Heart left ventricle (tissue), 13 donors: Measurements from ENCODE around the gene ACMSD.

Experiments
- POLR2A ChIP-seq, 2 donors: fragments of 450-650 bp; IDR thresholded peaks; one replicate each; pipeline ENCODE4 v1.6.1; 2017; ENCODE audit warnings: antibody characterized with exemption in 2 of 2, mild to moderate bottlenecking in 2 of 2, moderate library complexity in 2 of 2
- TF ChIP-seq, protein P1 (sequence below), 12 donors: fragments of 200-600 bp; sonication (generic) in 4 of 12; IDR thresholded peaks; one replicate each; pipeline versions ENCODE4 v1.5.0 to v1.8.0; 2018 to 2022; ENCODE audit warnings: antibody characterized with exemption in 12 of 12, mild to moderate bottlenecking in 5 of 12
- donor health status: ischemic (EF 13 %, LVEDD 7.1; RV severe dilation, severe dysfunction).
- donor health status: DM: no; HTN: yes; CAD: no.
- donor health status: DM: no; HTN: no; CAD: no.
- donor health status: ischemic (EF 25% LVEDD 6.9; RV normal size, moderate dysfunction).
- donor health status: ischemic (EF 25% LVEDD 5.7; RV mildly dilated, moderate dysfunction).
- donor health status: ischemic (EF 35%, LVEDD 5.7; RV mildly dilated, moderate dysfunction).
- donor health status: nonischemic (EF 11% LVEDD 7.7; RV severe dilation, severe dysfunction).
- donor health status: DM: yes; HTN: yes; CAD: no.
- donor health status: PGD.
- donor health status: ischemic (EF 29% LVEDD 5.4; RV normal size, mild dysfunction).
- donor health status: nonischemic (EF 23%, LVEDD 6.1; RV moderate dilation, normal function).

DNA sequence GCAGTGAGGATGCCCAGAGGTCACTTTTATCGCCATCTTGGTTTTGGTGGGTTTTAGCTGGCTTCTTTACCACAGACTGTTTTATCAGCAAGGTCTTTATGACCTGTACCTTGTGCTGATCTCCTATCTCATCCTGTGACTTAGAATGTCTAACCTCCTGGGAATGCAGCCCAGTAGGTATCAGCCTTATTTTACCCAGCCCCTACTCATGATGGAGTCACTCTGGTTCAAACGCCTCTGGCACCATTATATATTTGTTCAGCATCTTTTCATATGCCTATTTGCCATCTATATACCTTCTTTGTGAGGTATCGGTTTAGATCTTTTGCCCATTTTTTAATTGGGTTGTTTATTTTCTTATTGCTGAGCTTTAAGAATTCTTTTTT, 73.0 kb downstream of the ACMSD start:
- TF ChIP-seq, protein P1, sequence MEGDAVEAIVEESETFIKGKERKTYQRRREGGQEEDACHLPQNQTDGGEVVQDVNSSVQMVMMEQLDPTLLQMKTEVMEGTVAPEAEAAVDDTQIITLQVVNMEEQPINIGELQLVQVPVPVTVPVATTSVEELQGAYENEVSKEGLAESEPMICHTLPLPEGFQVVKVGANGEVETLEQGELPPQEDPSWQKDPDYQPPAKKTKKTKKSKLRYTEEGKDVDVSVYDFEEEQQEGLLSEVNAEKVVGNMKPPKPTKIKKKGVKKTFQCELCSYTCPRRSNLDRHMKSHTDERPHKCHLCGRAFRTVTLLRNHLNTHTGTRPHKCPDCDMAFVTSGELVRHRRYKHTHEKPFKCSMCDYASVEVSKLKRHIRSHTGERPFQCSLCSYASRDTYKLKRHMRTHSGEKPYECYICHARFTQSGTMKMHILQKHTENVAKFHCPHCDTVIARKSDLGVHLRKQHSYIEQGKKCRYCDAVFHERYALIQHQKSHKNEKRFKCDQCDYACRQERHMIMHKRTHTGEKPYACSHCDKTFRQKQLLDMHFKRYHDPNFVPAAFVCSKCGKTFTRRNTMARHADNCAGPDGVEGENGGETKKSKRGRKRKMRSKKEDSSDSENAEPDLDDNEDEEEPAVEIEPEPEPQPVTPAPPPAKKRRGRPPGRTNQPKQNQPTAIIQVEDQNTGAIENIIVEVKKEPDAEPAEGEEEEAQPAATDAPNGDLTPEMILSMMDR (IDR thresholded peaks at IDR 0.05) = no peak
- TF ChIP-seq POLR2A (IDR thresholded peaks at IDR 0.05) = no peak
